Activated CD8-positive, alpha-beta T cell treated with anti-CD3 and anti-CD28 coated beads, Interleukin-2, amount 10 ng/mL, durations not matched to agents 7 days and 5 days (primary cell): Measurements from ENCODE around the gene ARHGAP11B. TPM values are rescaled to one million over a fixed set of nuclear protein-coding genes. Genes with fewer than 3 reads are reported as not detected.
"Not testable (repeated sequence)": the region's sequence is repeated elsewhere in the genome, so short reads cannot be mapped to it uniquely, and the experiment has no call there.

Experiments used
- ATAC-seq: fragments of 150-1000 bp; cut with Tn5 transposase; one replicate; pipeline ENCODE4 v1.10.0; 2021; ENCODE audit warnings: moderate library complexity
- CTCF ChIA-PET: fragments of 350-600 bp; sonication (Branson Sonifier 250); formaldehyde crosslinking; loops from one replicate; lab custom pipeline; 2021; ENCODE audit warnings: antibody characterized with exemption; lab: Charles Lee
- POLR2A ChIA-PET: fragments of 350-600 bp; sonication (Branson Sonifier 250); formaldehyde crosslinking; loops from one replicate; lab custom pipeline; 2021; ENCODE audit warnings: antibody characterized with exemption; lab: Charles Lee
- DNase-seq: peaks from one replicate; pipeline ENCODE4 v3.0.0-alpha.2; 2020
- H3K27ac Mint-ChIP-seq: one replicate; pipeline ENCODE4 v1.8.0; 2021; ENCODE audit warnings: mild to moderate bottlenecking, mixed read lengths
- H3K27me3 Mint-ChIP-seq: one replicate; pipeline ENCODE4 v1.8.0; 2021; ENCODE audit warnings: low read depth, mixed read lengths
- H3K36me3 Mint-ChIP-seq: one replicate; pipeline ENCODE4 v1.8.0; 2021; ENCODE audit warnings: low read depth, mixed read lengths
- H3K4me1 Mint-ChIP-seq: one replicate; pipeline ENCODE4 v1.8.0; 2021; ENCODE audit warnings: low read depth, mixed read lengths
- H3K4me3 Mint-ChIP-seq: one replicate; pipeline ENCODE4 v1.8.0; 2021; ENCODE audit warnings: mild to moderate bottlenecking, mixed read lengths
- H3K9me3 Mint-ChIP-seq: one replicate; pipeline ENCODE4 v1.8.0; 2022; ENCODE audit warnings: mixed read lengths; ENCODE audit not compliant: insufficient read depth
- total RNA-seq, 2 experiments: library from RNA; stranded (reverse); gene quantifications; one replicate each; pipeline ENCODE4 v1.2.3, GENCODE V29; 2021

Gene ARHGAP11B

GRCh38 chr15:30669621-30670020 lies 43.7 kb downstream of the ARHGAP11B start:
- H3K9me3 Mint-ChIP-seq, H3K27ac Mint-ChIP-seq, DNase-seq, H3K4me3 Mint-ChIP-seq, H3K4me1 Mint-ChIP-seq, POLR2A ChIA-PET, CTCF ChIA-PET, H3K27me3 Mint-ChIP-seq, ATAC-seq: not testable (repeated sequence)
- peaks cover 53% of the 10 kb centered on the region for H3K36me3 Mint-ChIP-seq

- ChIA-PET CTCF (no interaction called here), POLR2A (no interaction called here)
- no peak for DNase-seq
- Mint-ChIP-seq H3K36me3 (peaks cover 53% of the 10 kb centered on the region), H3K27me3 (no peaks in the 10 kb centered on the region), H3K4me3 (no peak overlapping the region), H3K4me1 (no peaks in the 10 kb centered on the region), H3K9me3 (no peaks in the 10 kb centered on the region), H3K27ac (no peak overlapping the region)
- ATAC-seq = no peak
Measured at GRCh38 chr15:30670056-30670455, 44.1 kb downstream of the ARHGAP11B start.

GRCh38 chr15:30671309-30671708 lies 45.4 kb downstream of the ARHGAP11B start:
- H3K27ac Mint-ChIP-seq = no peak overlapping the region

GRCh38 chr15:30675126-30675525 lies 49.2 kb downstream of the ARHGAP11B start:
- H3K4me1 Mint-ChIP-seq = no peaks in the 10 kb centered on the region
- no peaks in the 10 kb centered on the region for H3K9me3 Mint-ChIP-seq
- no peaks in the 10 kb centered on the region for H3K27me3 Mint-ChIP-seq
- H3K36me3 Mint-ChIP-seq = peaks cover 52% of the 10 kb centered on the region
- no peak overlapping the region for H3K27ac Mint-ChIP-seq
- ChIA-PET POLR2A (interaction anchor here (0.6 kb wide), 1 partner anchor 205 kb away, joined by 7 read pairs; no protein-coding TSS in a partner anchor), CTCF (no interaction called here)
- no peak for ATAC-seq
- no peak overlapping the region for H3K4me3 Mint-ChIP-seq
- DNase-seq = no peak

More at GRCh38 chr15:30671309-30671708, 45.4 kb downstream of the ARHGAP11B start:
- no peak for ATAC-seq
- H3K9me3 Mint-ChIP-seq = no peaks in the 10 kb centered on the region
- no peaks in the 10 kb centered on the region for H3K27me3 Mint-ChIP-seq
- no peaks in the 10 kb centered on the region for H3K4me1 Mint-ChIP-seq
- H3K4me3 Mint-ChIP-seq = no peak overlapping the region
- ChIA-PET POLR2A (no interaction called here), CTCF (no interaction called here)
- DNase-seq = no peak
- H3K36me3 Mint-ChIP-seq = peaks cover 53% of the 10 kb centered on the region

DNA sequence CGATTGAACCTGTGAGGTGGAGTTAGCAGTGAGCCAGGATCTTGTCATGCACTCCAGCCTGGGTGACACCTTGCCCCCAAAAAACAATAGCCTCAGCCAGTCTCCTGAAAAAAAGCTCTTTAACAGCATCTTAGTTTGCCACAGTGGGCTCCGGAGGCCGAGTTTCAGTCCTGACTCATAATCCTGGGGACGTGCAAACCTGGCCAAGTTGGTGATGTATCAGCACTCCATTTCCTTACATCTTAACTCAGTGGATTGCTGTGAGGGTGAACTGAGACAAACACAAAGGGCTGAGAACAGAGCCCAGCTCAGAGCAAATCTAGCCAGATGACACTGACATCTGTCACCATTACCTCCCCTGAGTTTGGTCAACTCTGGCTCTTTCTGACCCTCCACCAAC lies 50.0 kb downstream of the ARHGAP11B start:
- peaks cover 45% of the 10 kb centered on the region for H3K36me3 Mint-ChIP-seq
- CTCF ChIA-PET, H3K9me3 Mint-ChIP-seq, H3K27me3 Mint-ChIP-seq, ATAC-seq, H3K27ac Mint-ChIP-seq, H3K4me3 Mint-ChIP-seq, DNase-seq, H3K4me1 Mint-ChIP-seq, POLR2A ChIA-PET: not testable (repeated sequence)

- not testable (repeated sequence) for H3K4me1 Mint-ChIP-seq, ATAC-seq
Measured at GRCh38 chr15:30680997-30681396, 55.1 kb downstream of the ARHGAP11B start.

GRCh38 chr15:30685709-30686285 lies 59.9 kb downstream of the ARHGAP11B start:
- ATAC-seq = peak; percentile 62

More at GRCh38 chr15:30680997-30681396, 55.1 kb downstream of the ARHGAP11B start:
- H3K4me3 Mint-ChIP-seq, H3K27me3 Mint-ChIP-seq, H3K9me3 Mint-ChIP-seq, DNase-seq, H3K27ac Mint-ChIP-seq, POLR2A ChIA-PET, CTCF ChIA-PET: not testable (repeated sequence)
- H3K36me3 Mint-ChIP-seq = peaks cover 36% of the 10 kb centered on the region

GRCh38 chr15:30686651-30687050 lies 60.7 kb downstream of the ARHGAP11B start:
- H3K27ac Mint-ChIP-seq, H3K27me3 Mint-ChIP-seq, CTCF ChIA-PET, ATAC-seq, POLR2A ChIA-PET, DNase-seq, H3K9me3 Mint-ChIP-seq, H3K4me3 Mint-ChIP-seq, H3K4me1 Mint-ChIP-seq: not testable (repeated sequence)
- peaks cover 35% of the 10 kb centered on the region for H3K36me3 Mint-ChIP-seq

More at GRCh38 chr15:30685709-30686285, 59.9 kb downstream of the ARHGAP11B start:
- H3K9me3 Mint-ChIP-seq, CTCF ChIA-PET, DNase-seq, POLR2A ChIA-PET, H3K4me3 Mint-ChIP-seq, H3K27me3 Mint-ChIP-seq, H3K4me1 Mint-ChIP-seq: not testable (repeated sequence)
- peaks cover 30% of the 10 kb centered on the region for H3K36me3 Mint-ChIP-seq
- H3K27ac Mint-ChIP-seq = peak overlapping the region; percentile 72

Other genes with a start within 250 kb of the ARHGAP11B start
- gene CHRFAM7A, start 232.6 kb upstream of the ARHGAP11B start, total RNA-seq = 1 to 10 TPM; 1.9 to 2.3 TPM
- gene GOLGA8R, start 211.9 kb upstream of the ARHGAP11B start, total RNA-seq = 10 to 100 TPM in 1 of 2 experiments, 1 to 10 TPM in 1; 9.5 to 12.1 TPM
- gene GOLGA8Q, start 74.1 kb upstream of the ARHGAP11B start, total RNA-seq = 1 to 10 TPM; 5.5 to 6.1 TPM
- gene GOLGA8H, start 22.1 kb upstream of the ARHGAP11B start, total RNA-seq = under 1 TPM in 1 of 2 experiments, not detected in 1; 0.24 TPM